Measurements from ENCODE around the gene SARNP. TPM values are rescaled to one million over a fixed set of nuclear protein-coding genes. Genes with fewer than 3 reads are reported as not detected.

SARNP gene
- total RNA-seq, 1 donor from 2014 or later = 76.6 TPM

- H3K27ac Mint-ChIP-seq (ENCODE audit: unreplicated experiment) = no peak overlapping the region
- H3K27me3 Mint-ChIP-seq (ENCODE audit: unreplicated experiment) = no peaks in the 10 kb centered on the region
- no peak for DNase-seq (ENCODE audit: low spot score)
- no peak for TF ChIP-seq CTCF (IDR thresholded peaks at IDR 0.05; ENCODE audit: unreplicated experiment)
- no peak overlapping the region for H3K4me3 Mint-ChIP-seq (ENCODE audit: unreplicated experiment)
- H3K9me3 Mint-ChIP-seq (ENCODE audit: unreplicated experiment) = no peaks in the 10 kb centered on the region
- H3K36me3 Mint-ChIP-seq (ENCODE audit: low read depth, unreplicated experiment) = no peaks in the 10 kb centered on the region
- no peaks in the 10 kb centered on the region for H3K4me1 Mint-ChIP-seq (ENCODE audit: unreplicated experiment)
These were observed 43.9 kb upstream of the SARNP start for GRCh38 chr12:55861396-55861795.

DNA sequence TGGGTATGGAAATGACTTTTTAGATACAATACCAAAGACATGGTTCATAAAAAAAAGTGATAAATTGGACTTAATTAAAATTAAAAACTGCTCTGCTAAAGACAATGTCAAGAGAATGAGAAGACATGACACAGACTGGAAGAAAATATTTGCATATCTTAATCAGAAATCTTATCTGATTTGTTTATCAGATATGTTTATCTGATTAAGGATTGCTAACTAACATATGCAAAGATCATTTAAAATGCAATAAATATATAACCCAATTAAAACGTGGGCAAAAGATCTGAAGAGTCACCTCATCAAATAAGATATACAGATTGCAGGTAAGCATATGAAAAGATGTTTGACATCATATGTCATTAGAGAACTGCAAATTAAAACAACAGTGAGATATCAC is 35.2 kb upstream of the SARNP start:
- no peak for TF ChIP-seq CTCF (IDR thresholded peaks at IDR 0.05; ENCODE audit: unreplicated experiment)
- Mint-ChIP-seq H3K4me1 (ENCODE audit: unreplicated experiment) (peaks cover 17% of the 10 kb centered on the region), H3K27me3 (ENCODE audit: unreplicated experiment) (no peaks in the 10 kb centered on the region), H3K9me3 (ENCODE audit: unreplicated experiment) (no peaks in the 10 kb centered on the region), H3K4me3 (ENCODE audit: unreplicated experiment) (no peak overlapping the region), H3K36me3 (ENCODE audit: low read depth, unreplicated experiment) (no peaks in the 10 kb centered on the region), H3K27ac (ENCODE audit: unreplicated experiment) (no peak overlapping the region)
- DNase-seq (ENCODE audit: low spot score) = no peak

DNA sequence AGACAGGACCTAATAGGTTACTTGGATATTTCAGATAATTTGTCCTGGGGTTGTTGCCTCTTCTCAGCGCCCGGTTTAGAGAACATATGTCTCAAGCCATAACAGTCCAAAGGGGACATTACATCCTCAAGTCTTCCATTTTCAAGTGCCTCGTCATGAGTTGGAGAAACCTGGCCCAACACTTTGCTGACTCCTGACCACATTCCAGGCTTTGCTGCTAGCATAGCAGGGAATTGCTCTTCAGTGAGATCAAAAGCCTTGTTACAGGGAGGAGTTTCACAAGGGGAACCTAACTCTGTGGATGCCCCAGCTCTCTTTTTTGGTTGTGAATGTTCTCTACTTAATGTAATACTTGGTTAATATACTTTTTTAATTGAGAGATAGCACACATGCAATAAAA is 33.4 kb upstream of the SARNP start:
- H3K4me1 Mint-ChIP-seq (ENCODE audit: unreplicated experiment) = peaks cover 17% of the 10 kb centered on the region
- peak overlapping the region; percentile 23 for H3K27ac Mint-ChIP-seq (ENCODE audit: unreplicated experiment)
- no peaks in the 10 kb centered on the region for H3K9me3 Mint-ChIP-seq (ENCODE audit: unreplicated experiment)
- peaks cover 3% of the 10 kb centered on the region for H3K27me3 Mint-ChIP-seq (ENCODE audit: unreplicated experiment)
- H3K36me3 Mint-ChIP-seq (ENCODE audit: low read depth, unreplicated experiment) = no peaks in the 10 kb centered on the region
- H3K4me3 Mint-ChIP-seq (ENCODE audit: unreplicated experiment) = no peak overlapping the region
- no peak for DNase-seq (ENCODE audit: low spot score)
- TF ChIP-seq CTCF (IDR thresholded peaks at IDR 0.05; ENCODE audit: unreplicated experiment) = no peak

DNA sequence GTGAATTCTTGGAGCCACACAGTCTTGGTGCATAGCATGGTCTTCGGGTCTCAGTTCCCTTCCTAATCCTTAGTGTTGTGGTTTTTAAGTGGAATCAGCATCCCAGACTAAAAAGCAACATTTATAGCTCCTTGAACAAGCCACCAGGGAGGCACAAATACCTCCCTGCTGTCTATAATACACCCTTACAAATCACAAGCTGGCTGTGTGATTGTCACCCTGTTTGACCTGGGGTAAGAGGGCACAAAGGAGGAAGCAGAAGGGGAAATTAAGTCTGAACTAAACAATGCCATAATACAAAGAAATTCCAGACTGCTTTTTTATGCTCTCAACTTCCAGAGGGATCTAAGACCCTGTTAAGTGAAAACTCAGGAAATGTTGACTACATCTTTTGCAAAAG is 32.9 kb upstream of the SARNP start:
- Mint-ChIP-seq H3K4me3 (ENCODE audit: unreplicated experiment) (no peak overlapping the region), H3K4me1 (ENCODE audit: unreplicated experiment) (peaks cover 17% of the 10 kb centered on the region), H3K9me3 (ENCODE audit: unreplicated experiment) (no peaks in the 10 kb centered on the region), H3K27me3 (ENCODE audit: unreplicated experiment) (peaks cover 3% of the 10 kb centered on the region), H3K36me3 (ENCODE audit: low read depth, unreplicated experiment) (no peaks in the 10 kb centered on the region), H3K27ac (ENCODE audit: unreplicated experiment) (peak overlapping the region; percentile 16)
- TF ChIP-seq CTCF (IDR thresholded peaks at IDR 0.05; ENCODE audit: unreplicated experiment) = no peak
- no peak for DNase-seq (ENCODE audit: low spot score)

DNA sequence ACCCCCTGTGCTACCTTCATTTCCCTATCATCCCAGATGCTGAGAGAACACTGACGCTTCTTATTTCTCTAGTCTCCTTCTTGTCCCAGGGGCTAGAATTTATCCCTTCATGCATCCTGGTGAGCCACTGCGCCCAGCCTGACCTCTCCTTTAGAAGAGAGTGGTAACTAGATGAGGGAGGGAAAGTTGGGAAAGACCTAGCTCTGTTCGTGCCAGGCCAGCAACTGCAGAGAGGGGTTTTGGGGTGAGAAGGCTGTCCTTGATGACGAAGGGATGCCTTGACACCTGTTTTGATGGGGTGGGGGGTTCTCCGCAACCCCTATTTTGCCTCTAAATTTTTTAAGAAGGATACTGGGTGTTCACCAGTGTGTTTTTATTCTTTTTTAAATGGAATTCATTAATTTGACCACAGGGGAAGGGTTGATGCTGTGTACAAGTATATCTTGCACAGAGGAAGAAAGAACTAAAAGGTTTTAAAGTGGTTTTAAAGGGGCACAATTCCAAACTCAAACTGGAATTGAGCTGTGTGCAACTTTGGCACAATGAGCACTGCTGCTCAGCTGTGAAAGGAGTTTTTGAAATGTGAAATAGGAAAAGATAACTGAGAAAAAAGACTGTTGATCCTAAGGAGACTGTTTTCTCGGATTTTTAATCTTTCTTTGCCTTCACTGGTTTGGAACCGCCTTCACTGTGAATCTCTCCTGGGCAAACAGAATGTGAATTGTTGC is 32.3 kb upstream of the SARNP start:
- Mint-ChIP-seq H3K4me3 (ENCODE audit: unreplicated experiment) (no peak overlapping the region), H3K9me3 (ENCODE audit: unreplicated experiment) (no peaks in the 10 kb centered on the region), H3K4me1 (ENCODE audit: unreplicated experiment) (peaks cover 17% of the 10 kb centered on the region), H3K27ac (ENCODE audit: unreplicated experiment) (no peak overlapping the region), H3K36me3 (ENCODE audit: low read depth, unreplicated experiment) (no peaks in the 10 kb centered on the region), H3K27me3 (ENCODE audit: unreplicated experiment) (peaks cover 3% of the 10 kb centered on the region)
- DNase-seq (ENCODE audit: low spot score) = no peak
- TF ChIP-seq CTCF (IDR thresholded peaks at IDR 0.05; ENCODE audit: unreplicated experiment) = no peak

All from endothelial cell (in vitro differentiated cells).